Lung (tissue), 12 donors: ENCODE data around the gene APBB2. TPM values are rescaled to one million over a fixed set of nuclear protein-coding genes. Genes with fewer than 3 reads are reported as not detected.

ENCODE experiments used
- ATAC-seq: fragments of 200-7000 bp; cut with Tn5 transposase; one replicate; pipeline ENCODE4 v1.9.1; 2020; ENCODE audit warnings: moderate number of reproducible peaks; ENCODE audit not compliant: insufficient read depth, low FRiP score
- DNase-seq, 3 donors: peaks; one replicate each; pipeline ENCODE4 v3.0.0-alpha.2; 2013 to 2017
- H3K27ac ChIP-seq, 2 donors: one replicate each; pipeline ENCODE4 v1.5.1; 2013; ENCODE audit warnings: mild to moderate bottlenecking in 2 of 2, moderate library complexity in 2 of 2, control low read depth in 1 of 2, inconsistent platforms in 1 of 2, low read depth in 1 of 2, low read length in 1 of 2
- H3K27me3 ChIP-seq, 3 donors: one replicate each; pipeline ENCODE4 v1.5.1; 2013; ENCODE audit warnings: low read length in 2 of 3; ENCODE audit not compliant: control insufficient read depth in 3 of 3, insufficient read depth in 3 of 3
- H3K36me3 ChIP-seq, 4 donors: one replicate each; pipeline ENCODE4 v1.5.1; 2013; ENCODE audit warnings: low read length in 4 of 4, mild to moderate bottlenecking in 1 of 4, moderate library complexity in 1 of 4; ENCODE audit not compliant: control insufficient read depth in 4 of 4, insufficient read depth in 4 of 4
- H3K4me1 ChIP-seq, 5 donors: one replicate each; pipeline ENCODE4 v1.5.1; 2013; ENCODE audit warnings: low read length in 5 of 5, mild to moderate bottlenecking in 2 of 5, moderate library complexity in 1 of 5; ENCODE audit not compliant: control insufficient read depth in 5 of 5, insufficient read depth in 5 of 5
- H3K4me3 ChIP-seq: one replicate; pipeline ENCODE4 v1.5.1; 2013; ENCODE audit warnings: mild to moderate bottlenecking, control low read depth, moderate library complexity
- H3K9ac ChIP-seq, 2 donors: one replicate each; pipeline ENCODE4 v1.5.1; 2013; ENCODE audit warnings: low read length in 2 of 2, control low read depth in 1 of 2; ENCODE audit not compliant: insufficient read depth in 1 of 2
- H3K9me3 ChIP-seq, 4 donors: one replicate each; pipeline ENCODE4 v1.5.1; 2013; ENCODE audit warnings: low read length in 3 of 4, mild to moderate bottlenecking in 1 of 4, moderate library complexity in 1 of 4; ENCODE audit not compliant: control insufficient read depth in 4 of 4, insufficient read depth in 3 of 4
- CTCF ChIP-seq: IDR thresholded peaks from 2 replicates; pipeline ENCODE4 v1.5.1; 2012; ENCODE audit warnings: mild to moderate bottlenecking; ENCODE audit errors: control extremely low read depth, extremely low read depth
- WGBS, 2 donors: extraction: QIAGEN DNeasy Blood & Tissue Kit; methylation state at CpG; one replicate each; pipeline ENCODE4 v1.1.7; 2013; 5-methylcytosine and 5-hydroxymethylcytosine counted together
- polyA plus RNA-seq, 2 donors: library from polyadenylated mRNA; stranded (reverse); fragments of 200-250 nt; gene quantifications; one replicate each; pipeline ENCODE4 v1.2.1, GENCODE V29; 2013
- total RNA-seq, 2 donors: library from RNA; depleted of rRNA in 1 of 2; stranded (reverse); fragments of >200 nt in 1 of 2; gene quantifications; one replicate each; pipeline ENCODE4 v1.2.1, GENCODE V29; 2014 to 2021
- donor health status: control.
- donor health status: control.
- donor health status: Bipolar disorder and iron deficiency.
- donor health status: healthy.
- donor health status: DM: yes; HTN: yes; CAD: no.

The APBB2 gene
- total and polyA plus RNA-seq, 4 donors, result 13.3 to 99.0 (median 40.4) TPM

GRCh38 chr4:40837094-40837870 is 377.1 kb downstream of the APBB2 start:
- Histone ChIP-seq H3K36me3 (peaks cover 0 to 15% (median 1%) of the 10 kb centered on the region in 4 donors), H3K27ac (no peak overlapping the region), H3K9me3 (no peaks in the 10 kb centered on the region), H3K9ac (no peak overlapping the region), H3K27me3 (no peaks in the 10 kb centered on the region), H3K4me1 (peaks cover 0 to 6% (median 0%) of the 10 kb centered on the region in 5 donors), H3K4me3 (no peak overlapping the region)
- ATAC-seq, result no peak
- no peak for TF ChIP-seq CTCF
- WGBS, 2 donors, result 84 to 87% methylated on average over 16 of the region's 16 CpGs
- DNase-seq, result peak in 1 of 3 donors; percentile 31

- no peak overlapping the region for H3K9ac ChIP-seq
- H3K27me3 ChIP-seq, result no peaks in the 10 kb centered on the region
- peaks cover 0 to 6% (median 3%) of the 10 kb centered on the region in 5 donors for H3K4me1 ChIP-seq
- H3K27ac ChIP-seq, result no peak overlapping the region
- no peak for ATAC-seq
- WGBS, 2 donors, result 92 to 96% methylated on average over 11 of the region's 11 CpGs
- H3K36me3 ChIP-seq, result peaks cover 0 to 22% (median 1%) of the 10 kb centered on the region in 4 donors
- H3K9me3 ChIP-seq, result peaks cover 0 to 1% (median 0%) of the 10 kb centered on the region in 4 donors
- no peak for TF ChIP-seq CTCF
- H3K4me3 ChIP-seq, result no peak overlapping the region
- no peak for DNase-seq
Observed at GRCh38 chr4:40833212-40833611, 381.1 kb downstream of the APBB2 start.

- Histone ChIP-seq H3K9ac (no peak overlapping the region), H3K27me3 (no peaks in the 10 kb centered on the region), H3K9me3 (peaks cover 0 to 1% (median 0%) of the 10 kb centered on the region in 4 donors), H3K4me1 (peaks cover 0 to 5% (median 3%) of the 10 kb centered on the region in 5 donors), H3K36me3 (peaks cover 0 to 22% (median 4%) of the 10 kb centered on the region in 4 donors), H3K27ac (no peak overlapping the region), H3K4me3 (no peak overlapping the region)
- DNase-seq (no peak), ATAC-seq (no peak)
- 86 to 89% methylated on average over 11 of the region's 11 CpGs for WGBS, 2 donors
- no peak for TF ChIP-seq CTCF
Observed at GRCh38 chr4:40832175-40832574, 382.2 kb downstream of the APBB2 start.
